HG02840 (cell line): ENCODE results near the gene FOXL2.

ENCODE experiments used
- ATAC-seq: cut with Tn5 transposase; IDR thresholded peaks from one replicate; pipeline ENCODE4 v1.9.1; 2021; ENCODE audit warnings: mild to moderate bottlenecking, moderate library complexity, moderate number of reproducible peaks; ENCODE audit not compliant: unreplicated experiment, low FRiP score

FOXL2 gene

DNA sequence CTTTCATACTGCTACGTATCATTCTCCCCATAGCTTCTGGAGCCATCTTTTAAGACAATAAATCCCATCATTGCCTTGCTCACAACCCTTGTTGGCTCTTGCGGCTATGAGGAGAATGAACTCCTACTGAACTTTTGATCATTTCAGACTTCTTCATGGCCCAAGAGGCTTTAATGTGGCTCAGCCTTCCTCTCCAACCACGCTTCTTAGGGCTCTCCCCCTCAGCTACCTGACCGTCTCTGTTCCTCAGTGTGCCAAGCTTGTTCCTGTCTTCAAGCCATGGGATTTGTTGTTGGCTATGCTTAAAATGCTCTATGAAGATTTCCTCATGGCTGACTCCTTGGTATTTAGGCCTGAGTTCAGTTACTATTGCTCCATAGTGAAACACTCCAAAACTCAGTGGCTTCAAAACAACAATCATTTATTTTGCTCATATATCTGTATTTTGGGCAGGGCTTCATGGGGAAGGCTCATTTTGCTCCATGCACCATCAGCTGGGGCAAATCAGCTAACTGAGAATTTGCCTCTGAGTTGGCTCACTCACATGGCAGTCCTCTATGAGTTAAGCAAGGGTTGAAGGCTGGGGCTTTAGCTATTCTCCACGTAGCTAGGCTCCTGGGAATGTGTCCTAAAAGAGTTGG is 47.5 kb downstream of the FOXL2 start:
- no peak for ATAC-seq

DNA sequence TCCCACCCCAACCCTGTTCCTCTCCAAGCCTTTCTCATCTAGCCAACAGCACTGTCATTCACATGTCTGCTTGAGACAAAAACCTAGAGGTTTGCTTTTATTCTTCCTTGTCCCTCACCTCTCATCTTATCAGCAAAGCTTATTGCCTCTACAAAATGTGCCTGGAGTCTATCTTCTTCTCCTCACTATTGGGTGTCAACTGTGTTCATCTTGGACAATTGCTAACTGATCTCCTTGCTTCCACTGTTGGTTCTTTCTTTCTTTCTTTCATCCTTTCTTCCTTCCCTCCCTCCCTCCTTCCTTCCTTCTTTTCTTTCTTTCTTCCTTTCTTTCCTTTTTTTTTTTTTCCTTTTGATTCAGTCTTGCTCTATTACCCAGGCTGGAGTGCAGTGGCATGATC is 48.2 kb downstream of the FOXL2 start:
- ATAC-seq, result no peak

DNA sequence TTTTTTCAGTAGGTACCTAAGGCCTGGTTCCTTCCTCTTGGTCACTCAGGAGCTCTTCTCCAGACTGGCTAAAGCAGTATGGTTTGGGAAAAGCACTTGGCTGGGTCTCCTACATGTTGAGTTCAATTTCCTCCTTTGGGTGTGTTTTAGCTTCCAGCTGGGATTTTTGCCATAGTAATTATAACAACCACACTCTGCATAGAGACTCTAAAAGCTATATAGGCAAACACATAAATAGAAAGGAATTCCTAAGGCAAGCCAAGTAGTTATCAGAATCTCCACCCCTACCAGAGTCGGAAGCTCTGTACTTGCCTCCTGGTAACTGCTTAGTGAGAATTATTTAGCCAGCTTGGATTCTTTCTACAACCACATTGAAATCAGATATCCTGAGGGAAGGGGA is 48.6 kb downstream of the FOXL2 start:
- ATAC-seq, result no peak
